Measurements from ENCODE around the gene HES4.
A peak's percentile ranks its signal among the peaks of the same experiment; 100 is the strongest.
"Not testable (repeated sequence)": the region's sequence is repeated elsewhere in the genome, so short reads cannot be mapped to it uniquely, and the experiment has no call there.

HES4 gene

GRCh38 chr1:1017397-1018320, 17.8 kb upstream of the HES4 start:
- DNase-seq = not testable (repeated sequence)

- DNase-seq = peak; percentile 30
Measured at GRCh38 chr1:1014799-1015681, 15.1 kb upstream of the HES4 start.

GRCh38 chr1:1013922-1014648, 14.2 kb upstream of the HES4 start:
- DNase-seq = peak; percentile 40

GRCh38 chr1:1013105-1013921, 13.4 kb upstream of the HES4 start, which contains the start of gene ISG15:
ISG15 (plus strand) TSS chr1:1013497; CDS start chr1:1013574, 77 bp downstream.
- peak; percentile 88 for DNase-seq

- DNase-seq = not testable (repeated sequence)
Measured at GRCh38 chr1:1012736-1013104, 12.8 kb upstream of the HES4 start.

- DNase-seq = no peak
Measured at GRCh38 chr1:1011396-1011949, 11.6 kb upstream of the HES4 start.

GRCh38 chr1:1010131-1010530, 10.2 kb upstream of the HES4 start:
- DNase-seq = not testable (repeated sequence)

- DNase-seq = no peak
Measured at GRCh38 chr1:1006305-1007159, 6.6 kb upstream of the HES4 start.

GRCh38 chr1:1005774-1006304, 5.9 kb upstream of the HES4 start:
- no peak for DNase-seq

- peak; percentile 72 for DNase-seq
Measured at GRCh38 chr1:1004780-1005697, 5.1 kb upstream of the HES4 start.

GRCh38 chr1:1004420-1004779, 4.5 kb upstream of the HES4 start:
- no peak for DNase-seq

- no peak for DNase-seq
Measured at GRCh38 chr1:1003618-1004419, 3.9 kb upstream of the HES4 start.

GRCh38 chr1:1001057-1001783, 1.3 kb upstream of the HES4 start:
- no peak for DNase-seq

- peak; percentile 83 for DNase-seq
Measured at GRCh38 chr1:1000357-1001056, 610 bp upstream of the HES4 start.

- DNase-seq = peak; percentile 48
Measured at GRCh38 chr1:998995-999724, 737 bp downstream of the HES4 start.

GRCh38 chr1:998745-998994, 1.2 kb downstream of the HES4 start:
- no peak for DNase-seq
